Neural cell (in vitro differentiated cells): ENCODE results near the gene GALNT2.

ENCODE experiments used
- EZH2 ChIP-seq: fragments of 200-600, 300-800 bp; shearing (Covaris generic), sonication (generic); IDR thresholded peaks from 2 replicates; pipeline ENCODE4 v1.6.1; 2014; ENCODE audit warnings: antibody characterized with exemption, low read length, borderline replicate concordance, mild to moderate bottlenecking; ENCODE audit not compliant: insufficient read depth, poor library complexity, severe bottlenecking
- TF ChIP-seq, protein P1 (sequence below): fragments of 450-650 bp; IDR thresholded peaks from 2 replicates; pipeline ENCODE4 v1.5.1; 2014; ENCODE audit warnings: antibody characterized with exemption, mild to moderate bottlenecking, moderate library complexity; ENCODE audit not compliant: poor library complexity, severe bottlenecking
- TF ChIP-seq, protein P2 (sequence below): IDR thresholded peaks from 2 replicates; pipeline ENCODE4 v1.6.1; 2012; ENCODE audit warnings: borderline replicate concordance

DNA sequence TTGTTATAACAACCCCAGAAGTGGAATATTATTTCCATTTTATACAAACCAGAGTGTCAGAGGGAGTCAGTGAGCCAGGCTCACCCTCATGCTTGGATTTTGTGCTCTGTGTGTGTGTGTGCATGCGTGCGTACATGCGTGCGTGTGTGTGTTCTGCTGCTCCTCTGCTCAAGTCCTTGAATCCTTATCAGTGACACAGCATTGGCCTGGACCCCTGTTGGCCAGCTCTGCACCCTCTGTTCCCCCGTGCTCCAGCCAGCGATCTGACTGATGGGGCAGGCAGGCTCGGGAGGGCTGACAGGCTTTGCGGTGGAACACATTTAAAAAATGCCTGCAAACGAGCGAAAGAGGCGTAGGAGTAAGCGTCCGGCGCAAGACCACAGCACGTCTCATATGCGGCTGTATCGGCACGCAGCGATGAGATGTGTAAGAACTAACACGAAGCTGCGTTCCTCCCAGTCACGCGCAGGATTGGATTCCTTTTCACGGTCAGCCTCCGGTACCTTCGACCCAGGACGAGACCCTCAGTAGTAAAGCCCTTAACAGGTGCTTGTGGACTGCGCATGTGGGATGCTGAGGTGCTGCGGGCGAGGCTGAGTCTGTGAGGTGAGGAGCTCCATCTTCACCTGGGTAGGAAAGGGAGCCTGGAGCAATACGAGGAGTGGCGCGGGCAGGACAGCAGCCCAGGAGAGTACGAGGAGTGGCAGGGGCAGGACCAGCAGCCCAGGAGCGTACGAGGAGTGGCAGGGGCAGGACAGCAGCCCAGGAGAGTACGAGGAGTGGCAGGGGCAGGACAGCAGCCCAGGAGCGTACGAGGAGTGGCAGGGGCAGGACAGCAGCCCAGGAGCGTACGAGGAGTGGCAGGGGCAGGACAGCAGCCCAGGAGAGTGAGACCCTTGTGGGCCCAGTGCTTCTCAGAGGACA, 130.9 kb downstream of the GALNT2 start:
- TF ChIP-seq, protein P1, sequence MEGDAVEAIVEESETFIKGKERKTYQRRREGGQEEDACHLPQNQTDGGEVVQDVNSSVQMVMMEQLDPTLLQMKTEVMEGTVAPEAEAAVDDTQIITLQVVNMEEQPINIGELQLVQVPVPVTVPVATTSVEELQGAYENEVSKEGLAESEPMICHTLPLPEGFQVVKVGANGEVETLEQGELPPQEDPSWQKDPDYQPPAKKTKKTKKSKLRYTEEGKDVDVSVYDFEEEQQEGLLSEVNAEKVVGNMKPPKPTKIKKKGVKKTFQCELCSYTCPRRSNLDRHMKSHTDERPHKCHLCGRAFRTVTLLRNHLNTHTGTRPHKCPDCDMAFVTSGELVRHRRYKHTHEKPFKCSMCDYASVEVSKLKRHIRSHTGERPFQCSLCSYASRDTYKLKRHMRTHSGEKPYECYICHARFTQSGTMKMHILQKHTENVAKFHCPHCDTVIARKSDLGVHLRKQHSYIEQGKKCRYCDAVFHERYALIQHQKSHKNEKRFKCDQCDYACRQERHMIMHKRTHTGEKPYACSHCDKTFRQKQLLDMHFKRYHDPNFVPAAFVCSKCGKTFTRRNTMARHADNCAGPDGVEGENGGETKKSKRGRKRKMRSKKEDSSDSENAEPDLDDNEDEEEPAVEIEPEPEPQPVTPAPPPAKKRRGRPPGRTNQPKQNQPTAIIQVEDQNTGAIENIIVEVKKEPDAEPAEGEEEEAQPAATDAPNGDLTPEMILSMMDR: no peak
- TF ChIP-seq, protein P2, sequence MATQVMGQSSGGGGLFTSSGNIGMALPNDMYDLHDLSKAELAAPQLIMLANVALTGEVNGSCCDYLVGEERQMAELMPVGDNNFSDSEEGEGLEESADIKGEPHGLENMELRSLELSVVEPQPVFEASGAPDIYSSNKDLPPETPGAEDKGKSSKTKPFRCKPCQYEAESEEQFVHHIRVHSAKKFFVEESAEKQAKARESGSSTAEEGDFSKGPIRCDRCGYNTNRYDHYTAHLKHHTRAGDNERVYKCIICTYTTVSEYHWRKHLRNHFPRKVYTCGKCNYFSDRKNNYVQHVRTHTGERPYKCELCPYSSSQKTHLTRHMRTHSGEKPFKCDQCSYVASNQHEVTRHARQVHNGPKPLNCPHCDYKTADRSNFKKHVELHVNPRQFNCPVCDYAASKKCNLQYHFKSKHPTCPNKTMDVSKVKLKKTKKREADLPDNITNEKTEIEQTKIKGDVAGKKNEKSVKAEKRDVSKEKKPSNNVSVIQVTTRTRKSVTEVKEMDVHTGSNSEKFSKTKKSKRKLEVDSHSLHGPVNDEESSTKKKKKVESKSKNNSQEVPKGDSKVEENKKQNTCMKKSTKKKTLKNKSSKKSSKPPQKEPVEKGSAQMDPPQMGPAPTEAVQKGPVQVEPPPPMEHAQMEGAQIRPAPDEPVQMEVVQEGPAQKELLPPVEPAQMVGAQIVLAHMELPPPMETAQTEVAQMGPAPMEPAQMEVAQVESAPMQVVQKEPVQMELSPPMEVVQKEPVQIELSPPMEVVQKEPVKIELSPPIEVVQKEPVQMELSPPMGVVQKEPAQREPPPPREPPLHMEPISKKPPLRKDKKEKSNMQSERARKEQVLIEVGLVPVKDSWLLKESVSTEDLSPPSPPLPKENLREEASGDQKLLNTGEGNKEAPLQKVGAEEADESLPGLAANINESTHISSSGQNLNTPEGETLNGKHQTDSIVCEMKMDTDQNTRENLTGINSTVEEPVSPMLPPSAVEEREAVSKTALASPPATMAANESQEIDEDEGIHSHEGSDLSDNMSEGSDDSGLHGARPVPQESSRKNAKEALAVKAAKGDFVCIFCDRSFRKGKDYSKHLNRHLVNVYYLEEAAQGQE: no peak
- TF ChIP-seq EZH2: no peak
